KMS-11 (cell line): ENCODE measurements around the gene MYPOP.
A peak's percentile ranks its signal among the peaks of the same experiment; 100 is the strongest.

Experiments used
- H2AFZ ChIP-seq: fragments of 200-600 bp; sonication (generic); 2 replicates; pipeline ENCODE4 v1.6.1; 2016; ENCODE audit warnings: antibody characterized with exemption, mixed run types, low read depth
- H3K27ac ChIP-seq: fragments of 200-600 bp; sonication (generic); 2 replicates; pipeline ENCODE4 v1.6.1; 2016; ENCODE audit warnings: mild to moderate bottlenecking, mixed run types
- H3K27me3 ChIP-seq: fragments of 200-600 bp; sonication (generic); 2 replicates; pipeline ENCODE4 v1.6.1; 2017; ENCODE audit warnings: mild to moderate bottlenecking, low read depth, mixed run types, moderate library complexity; ENCODE audit not compliant: insufficient read depth
- H3K36me3 ChIP-seq: fragments of 200-600 bp; sonication (generic); 2 replicates; pipeline ENCODE4 v1.6.1; 2017; ENCODE audit warnings: mild to moderate bottlenecking, mixed run types; ENCODE audit not compliant: insufficient read depth
- H3K4me1 ChIP-seq: fragments of 200-600 bp; sonication (generic); 2 replicates; pipeline ENCODE4 v1.6.1; 2016; ENCODE audit warnings: mild to moderate bottlenecking, low read depth, mixed run types; ENCODE audit not compliant: poor library complexity, severe bottlenecking
- H3K4me2 ChIP-seq: fragments of 200-600 bp; sonication (generic); 2 replicates; pipeline ENCODE4 v1.7.0; 2016; ENCODE audit warnings: mild to moderate bottlenecking, mixed run types
- H3K4me3 ChIP-seq: fragments of 200-600 bp; sonication (generic); IDR thresholded peaks from 2 replicates; pipeline ENCODE4 v1.6.1; 2017; ENCODE audit warnings: low read depth, low read length, mixed read lengths; ENCODE audit not compliant: insufficient read depth
- H3K79me2 ChIP-seq: fragments of 200-600 bp; sonication (generic); 2 replicates; pipeline ENCODE4 v1.6.1; 2016; ENCODE audit warnings: low read depth, mixed run types; ENCODE audit not compliant: insufficient read depth
- H3K9ac ChIP-seq: fragments of 200-600 bp; sonication (generic); 2 replicates; pipeline ENCODE4 v1.6.1; 2016; ENCODE audit warnings: mild to moderate bottlenecking, mixed run types
- H4K20me1 ChIP-seq: fragments of 200-600 bp; sonication (generic); 2 replicates; pipeline ENCODE4 v1.6.1; 2016; ENCODE audit warnings: mild to moderate bottlenecking, mixed run types; ENCODE audit not compliant: insufficient read depth
- TF ChIP-seq, protein P1 (sequence below): fragments of 200-600 bp; sonication (generic); conservative IDR thresholded peaks from 2 replicates; pipeline ENCODE4 v1.6.1; 2017; ENCODE audit warnings: low read depth, mild to moderate bottlenecking, antibody characterized with exemption, low read length, moderate library complexity, mixed read lengths

MYPOP gene

DNA sequence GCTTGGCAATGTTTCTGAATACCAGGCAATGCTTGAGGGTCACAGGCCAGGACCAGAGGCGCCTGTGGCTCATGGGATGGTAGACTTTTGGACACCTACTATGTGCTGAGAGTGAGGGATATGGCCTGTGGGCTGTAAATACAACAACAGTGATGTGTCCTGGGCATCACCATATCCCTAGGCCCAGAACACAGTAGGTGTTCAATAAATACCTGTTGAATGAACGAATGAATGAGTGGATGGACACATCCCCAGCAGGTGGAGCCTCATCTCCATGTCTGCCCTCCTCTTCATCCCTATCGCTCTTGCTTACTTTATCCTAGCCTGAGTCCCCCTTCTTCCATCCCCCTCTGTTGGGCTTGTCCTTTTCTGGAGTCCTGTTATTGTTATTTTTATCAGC is 28.6 kb upstream of the MYPOP start:
- H3K4me2 ChIP-seq: no peak overlapping the region
- no peaks in the 10 kb centered on the region for H3K36me3 ChIP-seq
- H3K4me1 ChIP-seq: peaks cover 4% of the 10 kb centered on the region
- TF ChIP-seq, protein P1, sequence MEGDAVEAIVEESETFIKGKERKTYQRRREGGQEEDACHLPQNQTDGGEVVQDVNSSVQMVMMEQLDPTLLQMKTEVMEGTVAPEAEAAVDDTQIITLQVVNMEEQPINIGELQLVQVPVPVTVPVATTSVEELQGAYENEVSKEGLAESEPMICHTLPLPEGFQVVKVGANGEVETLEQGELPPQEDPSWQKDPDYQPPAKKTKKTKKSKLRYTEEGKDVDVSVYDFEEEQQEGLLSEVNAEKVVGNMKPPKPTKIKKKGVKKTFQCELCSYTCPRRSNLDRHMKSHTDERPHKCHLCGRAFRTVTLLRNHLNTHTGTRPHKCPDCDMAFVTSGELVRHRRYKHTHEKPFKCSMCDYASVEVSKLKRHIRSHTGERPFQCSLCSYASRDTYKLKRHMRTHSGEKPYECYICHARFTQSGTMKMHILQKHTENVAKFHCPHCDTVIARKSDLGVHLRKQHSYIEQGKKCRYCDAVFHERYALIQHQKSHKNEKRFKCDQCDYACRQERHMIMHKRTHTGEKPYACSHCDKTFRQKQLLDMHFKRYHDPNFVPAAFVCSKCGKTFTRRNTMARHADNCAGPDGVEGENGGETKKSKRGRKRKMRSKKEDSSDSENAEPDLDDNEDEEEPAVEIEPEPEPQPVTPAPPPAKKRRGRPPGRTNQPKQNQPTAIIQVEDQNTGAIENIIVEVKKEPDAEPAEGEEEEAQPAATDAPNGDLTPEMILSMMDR: no peak
- H3K4me3 ChIP-seq: no peak overlapping the region
- no peaks in the 10 kb centered on the region for H4K20me1 ChIP-seq
- peaks cover 75% of the 10 kb centered on the region for H3K27me3 ChIP-seq
- H2AFZ ChIP-seq: no peak overlapping the region
- no peaks in the 10 kb centered on the region for H3K79me2 ChIP-seq
- H3K9ac ChIP-seq: no peak overlapping the region
- no peak overlapping the region for H3K27ac ChIP-seq

DNA sequence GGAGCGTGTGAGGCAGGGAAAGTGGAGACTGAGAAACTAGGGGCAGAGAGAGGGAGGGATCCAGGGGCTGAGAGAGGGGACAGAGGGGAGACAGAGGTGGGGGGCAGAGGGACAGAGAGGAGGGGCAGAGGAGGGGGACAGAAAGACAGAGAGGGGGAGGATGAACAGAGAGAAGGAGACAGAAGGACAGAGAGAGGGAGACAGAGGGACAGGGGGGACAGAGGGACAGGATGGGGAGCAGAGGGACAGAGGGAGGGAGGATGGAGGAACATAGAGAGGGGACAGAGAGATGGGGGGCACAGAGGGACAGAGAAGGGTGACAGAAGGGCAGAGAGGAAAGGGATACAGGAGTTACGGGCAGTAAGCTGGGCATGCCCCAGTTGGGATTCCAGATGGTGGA is 26.8 kb upstream of the MYPOP start:
- H3K36me3 ChIP-seq: no peaks in the 10 kb centered on the region
- H3K4me2 ChIP-seq: no peak overlapping the region
- no peak overlapping the region for H3K4me3 ChIP-seq
- TF ChIP-seq, protein P1: no peak
- H3K9ac ChIP-seq: no peak overlapping the region
- no peak overlapping the region for H3K27ac ChIP-seq
- no peaks in the 10 kb centered on the region for H4K20me1 ChIP-seq
- no peak overlapping the region for H2AFZ ChIP-seq
- peaks cover 4% of the 10 kb centered on the region for H3K4me1 ChIP-seq
- peaks cover 59% of the 10 kb centered on the region for H3K27me3 ChIP-seq
- H3K79me2 ChIP-seq: no peaks in the 10 kb centered on the region

DNA sequence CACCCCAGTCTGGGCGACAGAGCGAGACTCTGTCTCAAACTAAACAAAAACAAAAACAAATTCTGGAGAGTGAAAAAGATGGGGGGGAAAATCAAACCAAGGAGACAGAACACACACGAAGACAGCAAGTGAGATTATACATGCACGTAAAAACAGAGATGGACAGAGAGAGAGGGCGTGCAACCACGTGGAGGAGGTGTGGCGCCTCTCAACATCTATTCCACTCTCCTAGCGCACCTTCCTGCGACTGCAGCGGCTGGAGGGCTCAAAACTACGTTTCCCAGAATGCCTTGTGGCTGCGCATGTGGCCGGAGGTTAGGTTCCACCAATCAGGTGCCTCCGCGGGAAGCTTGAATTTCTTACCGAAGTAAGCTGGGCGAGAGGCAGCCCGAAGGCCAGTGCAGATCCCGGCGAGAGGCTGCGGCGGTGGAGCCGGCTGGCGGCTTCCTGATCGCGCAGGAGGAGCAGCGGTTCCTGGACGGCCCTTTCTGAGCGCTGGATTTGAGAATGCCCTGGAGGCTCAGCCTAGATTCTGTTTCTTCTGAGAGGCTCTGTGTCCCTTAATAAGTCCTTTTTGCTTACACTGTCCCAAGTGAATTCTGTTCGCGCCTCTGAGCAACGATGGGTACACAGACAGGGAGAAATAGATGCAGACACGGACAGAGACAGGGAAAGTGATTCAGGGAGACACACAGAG is 25.3 kb upstream of the MYPOP start:
- peak overlapping the region; percentile 64 for H2AFZ ChIP-seq

DNA sequence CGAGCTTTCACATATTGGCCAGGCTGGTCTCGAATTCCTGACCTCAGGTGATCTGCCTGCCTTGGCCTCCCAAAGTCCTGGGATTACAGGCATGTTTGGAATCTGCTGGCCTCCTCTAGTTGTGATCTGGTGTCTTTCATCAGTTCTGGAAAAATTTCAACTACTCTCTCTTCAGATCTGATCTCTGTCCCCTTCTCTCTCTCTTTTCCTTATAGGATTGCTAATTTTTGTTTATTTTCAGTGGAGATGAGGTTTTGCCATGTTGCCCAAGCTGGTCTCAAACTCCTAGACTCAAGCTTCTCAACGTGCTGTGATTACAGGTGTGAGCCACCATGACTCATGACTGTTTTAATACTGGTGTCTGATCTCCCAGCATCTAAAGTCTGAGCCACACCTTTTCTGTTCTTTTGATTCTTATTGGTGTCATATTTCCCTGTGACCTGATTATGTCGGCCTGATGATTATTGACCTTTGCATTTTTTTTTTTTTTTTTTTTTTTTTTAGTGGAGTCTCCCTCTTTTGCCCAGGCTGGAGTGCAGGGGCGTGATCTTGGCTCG is 22.6 kb upstream of the MYPOP start:
- Histone ChIP-seq H3K4me3 (no peak overlapping the region), H3K36me3 (no peaks in the 10 kb centered on the region), H3K79me2 (no peaks in the 10 kb centered on the region), H3K9ac (no peak overlapping the region), H3K27ac (no peak overlapping the region), H4K20me1 (no peaks in the 10 kb centered on the region), H2AFZ (no peak overlapping the region), H3K4me2 (no peak overlapping the region), H3K4me1 (peaks cover 4% of the 10 kb centered on the region), H3K27me3 (peaks cover 49% of the 10 kb centered on the region; the same call in 1 of the 2 replicates)
- TF ChIP-seq, protein P1: no peak

More for the DNA sequence above, 25.3 kb upstream of the MYPOP start:
- Histone ChIP-seq H4K20me1 (no peaks in the 10 kb centered on the region), H3K79me2 (no peaks in the 10 kb centered on the region), H3K4me1 (peaks cover 4% of the 10 kb centered on the region), H3K27ac (no peak overlapping the region), H3K4me3 (no peak overlapping the region), H3K27me3 (peaks cover 50% of the 10 kb centered on the region), H3K9ac (no peak overlapping the region), H3K36me3 (no peaks in the 10 kb centered on the region), H3K4me2 (peak overlapping the region; percentile 22)
- TF ChIP-seq, protein P1: no peak
